Stimulated activated CD8-positive, alpha-beta memory T cell treated with anti-CD3 and anti-CD28 coated beads, Interleukin-4, amount 100 ng/mL, for 48 hours (primary cell): Measurements from ENCODE around the gene SLC49A3.
"Not testable (repeated sequence)": the region's sequence is repeated elsewhere in the genome, so short reads cannot be mapped to it uniquely, and the experiment has no call there.

Source experiments
- DNase-seq: peaks from one replicate; pipeline ENCODE4 v3.0.0-alpha.2; 2020

The SLC49A3 gene

DNA sequence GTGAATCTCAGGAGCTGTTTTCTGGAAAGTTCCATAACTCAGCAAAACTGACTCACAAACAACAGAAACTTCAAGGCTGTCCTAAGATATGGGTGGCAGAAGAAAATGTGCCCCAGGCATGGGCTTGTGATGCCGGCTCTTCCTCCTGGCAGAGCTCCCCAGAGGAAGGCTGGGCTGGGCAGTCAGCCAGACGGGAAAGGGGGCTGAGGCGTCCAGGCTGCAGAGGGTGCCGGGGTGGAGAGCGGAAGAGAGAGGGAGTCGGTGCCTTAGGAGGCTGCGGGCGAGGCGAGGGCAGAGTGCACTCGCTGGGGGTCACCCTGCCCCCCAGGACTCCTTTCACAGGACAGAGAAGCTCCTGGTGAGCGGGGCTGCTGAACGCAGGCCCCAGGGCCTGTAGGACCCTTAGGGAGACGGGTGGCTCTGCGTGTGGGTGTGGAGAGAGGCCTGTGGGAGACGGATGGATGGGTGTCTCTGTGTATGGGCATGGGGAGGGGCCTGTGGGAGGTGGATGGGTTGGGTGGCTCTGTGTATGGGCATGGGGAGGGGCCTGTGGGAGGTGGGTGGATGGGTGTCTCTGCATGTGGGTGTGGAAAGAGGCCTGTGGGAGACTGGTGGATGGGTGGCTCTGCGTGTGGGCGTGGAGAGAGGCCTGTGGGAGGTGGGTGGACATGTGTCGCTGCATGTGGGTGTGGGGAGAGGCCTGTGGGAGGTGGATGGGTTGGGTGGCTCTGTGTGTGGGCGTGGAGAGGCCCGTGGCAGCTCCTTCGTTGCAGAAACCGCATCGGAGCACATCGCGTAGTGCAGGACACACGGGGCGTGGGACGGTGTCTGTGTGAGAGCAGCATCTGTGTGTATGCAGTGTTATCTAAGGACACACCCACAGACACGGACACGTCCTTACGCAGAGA, 32.6 kb upstream of the SLC49A3 start:
- DNase-seq: no peak

GRCh38 chr4:720111-720860, 31.3 kb upstream of the SLC49A3 start:
- no peak for DNase-seq

DNA sequence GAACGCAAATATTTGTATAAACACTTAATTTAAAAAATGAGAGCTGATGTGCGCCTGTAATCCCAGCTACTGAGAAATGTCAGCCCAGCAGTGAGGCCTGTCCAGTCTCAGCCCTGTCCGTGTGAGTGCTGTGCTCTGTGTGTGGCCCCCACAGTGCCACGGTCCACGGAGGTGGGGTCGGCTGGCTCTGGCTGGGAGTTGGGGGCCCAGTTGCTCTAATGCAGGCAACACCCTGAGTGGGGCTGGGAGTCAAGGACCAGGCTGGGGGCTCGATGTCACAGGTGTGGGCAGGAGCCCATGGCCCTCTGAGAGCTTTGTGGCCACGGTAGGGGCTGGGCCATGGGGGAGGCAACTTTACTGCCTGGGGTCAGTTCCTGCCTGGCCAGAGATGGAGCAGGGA, 29.5 kb upstream of the SLC49A3 start:
- no peak for DNase-seq

- DNase-seq: no peak
These were observed 28.8 kb upstream of the SLC49A3 start for GRCh38 chr4:717601-718320.

GRCh38 chr4:714087-714486, 25.1 kb upstream of the SLC49A3 start:
- DNase-seq: no peak

- no peak for DNase-seq
These were observed 24.1 kb upstream of the SLC49A3 start for GRCh38 chr4:712916-713632.

GRCh38 chr4:712093-712492, 23.1 kb upstream of the SLC49A3 start:
- DNase-seq: no peak

GRCh38 chr4:710916-711315, 22.0 kb upstream of the SLC49A3 start:
- DNase-seq: no peak

DNA sequence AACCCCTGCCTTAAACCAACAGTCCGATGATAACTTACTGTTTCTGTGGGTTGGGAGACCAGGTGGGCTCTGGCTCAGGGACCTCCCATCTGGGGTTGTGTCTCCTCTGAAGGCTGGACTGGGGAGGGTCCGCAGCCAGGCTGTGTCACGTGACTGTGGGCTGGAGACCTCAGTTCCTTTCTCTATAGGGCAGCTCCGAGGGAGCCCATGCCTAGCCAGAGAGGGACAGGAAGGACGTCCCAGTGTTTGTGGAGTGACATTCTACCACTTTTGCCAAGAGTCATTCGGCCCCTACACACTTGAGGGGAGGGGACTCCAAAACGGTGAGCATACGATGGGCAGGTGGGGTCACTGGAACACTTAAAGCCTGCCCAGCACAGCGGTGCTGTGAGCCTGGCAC, 21.2 kb upstream of the SLC49A3 start:
- no peak for DNase-seq

DNA sequence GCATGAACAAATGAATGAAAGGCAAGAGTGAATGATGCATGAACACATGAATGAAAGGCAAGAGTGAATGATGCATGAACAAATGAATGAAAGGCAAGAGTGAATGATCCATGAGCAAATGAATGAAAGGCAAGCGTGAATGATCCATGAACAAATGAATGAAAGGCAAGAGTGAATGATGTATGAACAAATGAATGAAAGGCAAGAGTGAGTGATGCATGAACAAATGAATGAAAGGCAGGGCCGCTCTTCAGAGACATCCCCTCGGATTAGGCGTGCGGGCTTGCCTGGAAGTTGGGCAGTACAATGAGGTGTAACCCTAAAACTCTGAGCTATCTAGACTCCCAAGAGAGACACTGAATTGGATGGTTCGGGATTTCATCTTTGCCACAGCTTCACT, 20.4 kb upstream of the SLC49A3 start:
- no peak for DNase-seq

DNA sequence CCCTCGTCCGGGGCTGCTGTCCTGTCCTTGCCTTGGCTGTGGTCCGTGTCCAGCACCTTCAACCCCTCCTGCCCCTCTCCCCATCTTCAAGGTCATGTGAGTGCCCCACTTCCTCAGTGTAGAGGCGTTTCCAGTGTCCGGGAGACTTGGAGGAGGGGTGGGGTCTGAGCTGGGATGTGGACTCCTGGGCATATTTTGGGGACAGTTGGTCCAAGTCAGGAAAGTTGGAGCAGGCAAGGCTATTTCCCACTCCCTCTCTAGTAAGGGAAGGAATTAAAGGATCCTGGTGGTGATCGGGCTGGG, 19.6 kb upstream of the SLC49A3 start:
- DNase-seq: no peak

GRCh38 chr4:707929-708630, 19.1 kb upstream of the SLC49A3 start:
- DNase-seq: no peak

GRCh38 chr4:706834-707598, 18.1 kb upstream of the SLC49A3 start:
- no peak for DNase-seq

- not testable (repeated sequence) for DNase-seq
These were observed 17.2 kb upstream of the SLC49A3 start for GRCh38 chr4:706083-706633.

DNA sequence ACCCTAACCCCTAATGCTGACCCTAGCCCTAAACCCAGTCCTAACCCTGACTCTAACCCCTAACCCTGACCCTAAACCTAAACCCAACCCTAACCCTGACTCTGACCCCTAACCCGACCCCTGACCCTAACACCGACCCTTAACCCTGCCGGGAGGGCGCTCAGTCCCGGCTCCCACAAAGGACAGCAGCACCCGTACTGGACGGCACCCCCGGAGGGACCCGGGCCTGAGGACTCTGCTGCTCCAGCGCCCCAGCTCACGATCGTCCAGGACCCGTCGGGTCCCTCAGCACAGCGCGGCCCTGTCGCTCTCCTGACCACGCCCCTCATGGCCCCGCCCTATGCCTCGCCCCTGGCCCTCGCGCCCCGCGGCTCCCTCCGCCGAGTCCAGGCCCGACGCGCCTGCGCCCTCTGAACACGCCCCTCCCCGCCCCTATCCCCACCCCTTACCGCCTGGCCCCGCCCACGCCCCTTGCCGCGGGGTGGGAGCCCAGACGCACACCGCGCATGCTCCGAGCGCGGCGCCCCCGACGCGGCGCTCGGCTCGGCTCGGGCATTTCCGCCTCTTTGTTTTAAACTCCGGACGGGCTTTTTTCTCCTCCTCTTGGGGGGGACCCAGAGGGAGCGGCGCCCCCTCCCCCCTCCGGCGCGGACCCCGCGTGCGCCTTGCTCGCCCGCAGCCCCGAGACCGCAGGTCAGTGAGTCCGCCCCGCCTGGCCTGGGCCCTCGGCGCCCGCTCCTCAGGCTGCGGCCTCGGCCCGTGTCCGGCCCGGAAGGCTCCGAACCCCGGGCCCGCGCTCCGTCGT, 16.5 kb upstream of the SLC49A3 start, which contains the start of gene PCGF3:
Gene PCGF3, plus strand, starts transcription at position 555 of the 805 bp plus-strand sequence. CDS start 27,849 bp downstream, outside the sequence.
- peak; percentile 99 for DNase-seq

GRCh38 chr4:704971-705277, 16.0 kb upstream of the SLC49A3 start:
- DNase-seq: no peak

DNA sequence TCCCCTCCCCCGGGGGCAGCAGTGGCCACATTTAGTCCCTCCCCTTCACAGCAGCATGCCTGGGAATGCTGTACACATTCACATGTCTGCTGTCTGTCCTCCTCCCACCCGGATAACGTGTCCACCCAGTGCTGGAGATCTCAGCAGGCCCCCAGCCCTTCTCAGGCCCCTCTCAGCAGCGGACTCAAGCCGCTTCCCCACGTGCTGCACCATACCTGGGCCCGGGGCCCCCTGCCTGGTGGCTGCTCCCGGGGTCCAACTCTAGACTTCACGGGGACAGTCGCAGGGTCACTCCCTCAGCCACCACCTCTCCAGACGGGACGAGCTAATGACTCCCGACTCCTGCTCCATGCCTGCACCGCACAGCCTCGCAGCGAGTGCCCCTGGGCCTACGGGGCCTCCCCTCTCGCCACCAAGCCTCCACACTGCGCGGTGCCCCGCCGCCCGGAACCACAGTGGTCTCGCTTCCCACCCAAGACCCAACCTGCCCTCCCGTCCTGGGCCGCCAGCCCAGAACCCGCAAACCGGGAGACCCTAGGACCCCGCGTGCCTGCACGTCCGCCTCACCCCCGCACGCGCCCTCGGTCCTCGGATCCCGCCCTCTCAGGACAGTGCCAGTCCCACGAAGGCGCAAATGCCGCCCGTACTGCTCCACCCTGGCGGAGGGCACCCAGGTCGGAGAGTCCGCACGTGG, 15.4 kb upstream of the SLC49A3 start:
- DNase-seq: no peak

DNA sequence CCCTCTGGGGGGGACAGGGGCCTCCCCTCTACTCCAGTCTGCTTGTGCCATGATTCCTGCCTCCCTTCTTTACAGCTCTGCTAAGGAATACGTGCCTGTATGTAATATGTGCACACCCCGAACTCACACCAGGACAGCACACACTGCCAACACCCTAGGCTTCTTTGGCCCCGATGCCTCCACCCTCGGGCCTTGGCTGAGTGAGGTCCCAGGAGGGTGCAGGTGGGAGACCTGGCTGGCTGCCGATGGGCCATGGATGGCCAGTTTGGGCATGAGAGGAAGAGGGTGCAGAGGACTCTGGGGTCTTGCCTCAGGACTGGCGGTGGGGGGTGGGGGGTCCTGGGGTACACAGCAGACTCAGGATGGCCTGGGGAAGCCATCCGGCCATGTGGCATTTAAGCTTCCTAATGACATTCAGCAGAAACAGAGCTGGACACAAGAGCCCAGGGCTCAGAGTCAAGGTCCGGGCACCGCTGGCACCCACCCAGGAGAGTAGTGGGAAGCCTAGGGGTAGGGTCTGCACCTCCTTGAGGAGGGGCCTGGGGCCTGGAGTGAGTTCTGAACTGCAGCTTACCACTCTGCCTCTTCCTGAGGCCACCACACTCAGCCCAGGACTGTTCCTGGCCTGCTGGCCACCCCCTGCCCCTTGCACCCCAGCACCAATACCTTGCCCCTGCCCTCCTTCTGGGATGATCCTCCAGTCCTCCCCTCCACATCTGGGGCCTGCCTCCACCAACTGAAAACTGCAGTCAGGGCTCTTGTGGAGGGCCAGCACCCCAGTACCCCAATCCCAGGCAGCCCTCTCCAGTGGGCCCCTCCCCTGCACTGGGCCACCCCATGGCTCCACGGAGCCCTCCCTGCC, 14.6 kb upstream of the SLC49A3 start:
- DNase-seq: no peak

GRCh38 chr4:702618-703048, 13.7 kb upstream of the SLC49A3 start:
- DNase-seq: no peak
